ENCODE measurements around the gene ZNF136. TPM values are rescaled to one million over a fixed set of nuclear protein-coding genes. Genes with fewer than 3 reads are reported as not detected.

Gene ZNF136
- total and polyA plus RNA-seq, 2 of the 8 experiments (the other 6 are each of a cell fraction or from before 2014, with no cell fraction given), result 1.6 to 6.9 TPM

- TF ChIP-seq JUN (IDR thresholded peaks at IDR 0.05; ENCODE audit: low read depth, low read length) (no peak), YY1 (IDR thresholded peaks at IDR 0.05; ENCODE audit: low read depth, low read length) (no peak), POU5F1 (IDR thresholded peaks at IDR 0.05; ENCODE audit: low read depth, low read length) (no peak), TAF7 (optimal IDR thresholded peaks at IDR 0.05; ENCODE audit: borderline replicate concordance, low read depth, low read length) (no peak), EZH2 (IDR thresholded peaks at IDR 0.05; ENCODE audit: low read depth, low read length, severe bottlenecking) (no peak), ASH2L (IDR thresholded peaks at IDR 0.05; ENCODE audit: low read length) (no peak), SP2 (IDR thresholded peaks at IDR 0.05; ENCODE audit: low read length) (no peak), SIX5 (IDR thresholded peaks at IDR 0.05; ENCODE audit: low read depth, low read length) (no peak), EP300 (IDR thresholded peaks at IDR 0.05; ENCODE audit: borderline replicate concordance in 1 of 2, low read depth in 2 of 2, low read length in 2 of 2) (no peak)
Measured at GRCh38 chr19:12198136-12198535, 35.2 kb downstream of the ZNF136 start (continued).
